DMS 273 (cell line): ENCODE data around the gene DMRT2.

Experiments used
- DNase-seq: peaks from one replicate; lab custom pipeline; 2025; ENCODE audit not compliant: unreplicated experiment; lab: John Stamatoyannopoulos, UW

DMRT2 gene

DNA sequence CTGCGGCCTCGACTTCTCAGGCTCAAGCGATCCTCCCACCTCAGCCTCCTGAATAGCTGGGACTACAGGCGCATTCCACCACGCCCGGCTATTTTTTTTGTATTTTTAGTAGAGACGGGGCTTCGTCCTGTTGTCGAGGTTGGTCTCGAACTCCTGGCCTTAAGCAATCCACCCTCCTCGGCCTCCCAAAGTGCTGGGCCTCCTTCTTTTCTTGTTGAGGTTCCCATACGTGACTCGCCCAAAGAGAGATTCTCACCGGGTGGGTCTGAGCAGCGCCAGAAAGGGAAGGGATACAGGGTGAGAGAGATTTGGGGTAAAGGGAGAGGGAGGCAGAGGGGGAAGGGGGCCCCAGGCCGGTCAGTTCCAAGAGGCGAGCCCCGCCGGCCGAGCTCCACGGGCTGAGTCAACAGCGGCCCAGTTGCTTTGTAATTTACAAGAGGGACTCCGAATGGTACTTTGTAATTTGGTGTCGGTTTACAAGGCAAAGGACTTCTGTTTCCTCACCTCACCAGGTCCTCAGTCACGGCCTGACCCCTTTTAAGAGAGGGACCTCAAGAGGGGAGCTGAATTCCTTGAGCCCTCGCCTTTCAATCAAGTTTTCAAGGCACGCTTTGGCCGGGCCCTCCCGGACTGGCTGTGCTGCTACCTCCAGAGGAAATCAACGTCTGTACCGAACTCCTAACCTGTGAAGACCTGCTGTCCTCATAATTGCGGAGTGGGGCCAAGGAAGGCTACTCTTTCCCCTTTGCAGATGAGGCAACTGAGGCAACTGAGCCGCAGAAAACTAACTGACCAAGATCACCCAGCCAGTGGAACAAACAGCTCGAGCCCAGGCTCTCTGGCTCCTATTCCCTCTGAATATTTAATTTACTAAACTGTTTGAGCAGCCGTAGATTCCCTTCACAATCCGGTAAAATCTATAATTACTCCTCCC, 3.3 kb upstream of the DMRT2 start:
- DNase-seq: no peak

DNA sequence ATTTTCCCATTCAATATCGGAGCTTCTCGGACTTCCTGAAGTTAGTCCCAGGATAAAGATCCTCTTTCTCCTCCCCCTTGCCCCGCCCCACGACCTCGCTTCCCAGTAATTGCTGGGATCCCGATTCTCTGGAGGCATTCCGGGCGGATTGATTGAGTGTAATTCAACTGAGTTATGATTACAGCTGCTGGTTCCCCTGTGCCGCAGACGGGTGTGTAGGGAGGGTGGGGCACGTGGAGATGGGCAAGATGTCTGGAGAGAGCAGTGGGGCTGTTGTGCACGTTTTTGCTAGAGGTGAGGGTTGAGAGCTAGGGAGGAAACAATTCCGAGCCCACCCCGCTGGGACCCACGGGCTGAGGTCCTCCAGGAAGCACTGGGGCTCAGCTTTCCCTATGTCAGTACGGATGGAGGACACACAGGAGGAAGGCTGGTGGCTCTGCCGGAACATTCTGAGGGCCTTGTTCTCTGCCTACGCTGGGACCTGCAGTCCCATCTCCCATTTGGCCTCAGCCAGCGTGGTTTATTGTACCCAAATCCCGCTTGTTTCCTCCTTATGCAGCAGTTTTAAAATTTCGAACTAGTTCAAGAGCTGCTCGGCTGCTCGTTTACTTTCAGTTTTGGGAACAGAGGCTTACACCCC, 2.4 kb upstream of the DMRT2 start:
- no peak for DNase-seq

DNA sequence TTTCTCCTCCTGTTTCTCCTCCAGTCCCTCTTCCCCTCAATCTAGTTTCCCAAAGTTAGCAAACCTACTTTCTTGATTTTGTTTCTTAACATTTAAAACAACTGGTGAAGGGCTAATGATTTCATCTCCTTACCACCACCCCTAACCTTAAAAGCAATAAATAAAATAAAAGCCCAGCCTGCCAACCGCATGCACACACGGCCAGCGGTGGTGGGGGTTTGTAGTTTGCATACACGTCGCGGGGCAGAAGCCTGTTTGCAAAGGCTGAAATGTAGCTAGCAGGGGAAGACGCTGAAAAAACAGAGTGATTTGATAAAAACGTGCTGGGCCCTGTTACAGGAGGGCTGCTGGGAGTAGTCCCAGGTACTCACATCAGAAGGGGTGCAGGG, 1.9 kb upstream of the DMRT2 start:
- no peak for DNase-seq

DNA sequence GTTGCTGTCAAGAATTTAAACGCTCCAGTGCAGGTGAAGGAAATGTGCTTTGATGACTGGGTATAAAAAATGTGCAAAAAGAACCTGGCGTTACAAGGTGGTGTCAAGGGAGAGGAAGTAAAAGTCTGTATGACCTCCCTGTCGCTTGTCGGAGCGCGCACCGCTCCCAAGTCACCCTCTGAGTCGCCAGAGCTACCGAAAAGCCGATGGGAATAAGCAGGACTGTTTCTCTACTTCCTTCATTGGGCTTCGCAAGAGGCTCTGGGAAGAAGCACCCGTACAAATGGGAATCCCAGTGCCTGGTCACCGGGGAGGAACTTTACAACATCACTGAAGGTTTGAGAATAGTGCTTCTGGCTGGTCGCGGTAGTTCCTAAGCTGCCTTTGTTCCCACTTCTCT, 1.3 kb upstream of the DMRT2 start:
- no peak for DNase-seq

DNA sequence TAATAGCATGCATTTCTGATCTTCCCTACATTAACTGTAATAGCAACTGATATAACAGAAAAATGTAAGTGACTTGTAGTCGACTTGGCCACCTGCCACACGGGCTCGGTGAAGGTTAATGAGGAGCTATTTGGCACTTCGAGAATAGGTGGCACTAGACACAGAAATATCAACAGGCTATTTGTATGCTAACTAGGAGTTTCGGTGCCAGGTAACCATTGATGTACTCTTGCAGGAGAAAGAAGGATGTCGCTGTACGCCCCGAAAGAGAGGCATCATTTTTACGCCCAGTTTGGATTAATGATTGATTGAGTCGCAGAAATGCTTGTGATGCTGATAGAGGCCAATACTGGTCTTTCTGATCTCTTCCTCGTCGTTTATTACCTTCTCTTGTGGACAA, 516 bp upstream of the DMRT2 start:
- peak; percentile 9 for DNase-seq

DNA sequence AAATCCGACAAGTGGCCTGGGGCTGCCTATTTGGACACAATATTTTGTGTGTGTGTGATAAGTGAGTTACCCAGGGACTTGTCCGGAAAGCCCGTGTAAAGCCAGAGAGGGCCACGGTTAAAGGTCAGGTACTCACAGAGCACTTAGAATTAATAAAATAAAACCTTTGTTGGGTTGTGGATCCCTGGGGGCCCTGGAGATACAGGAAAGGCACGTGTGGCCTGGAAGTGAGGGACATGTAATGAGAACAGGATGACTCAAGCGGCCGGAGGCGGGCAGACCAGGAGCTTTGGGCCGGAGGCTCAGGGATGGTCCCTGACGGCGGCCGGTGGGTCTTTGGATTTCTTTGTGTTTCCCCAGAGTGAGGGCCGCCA, 1.0 kb downstream of the DMRT2 start:
- DNase-seq: no peak

DNA sequence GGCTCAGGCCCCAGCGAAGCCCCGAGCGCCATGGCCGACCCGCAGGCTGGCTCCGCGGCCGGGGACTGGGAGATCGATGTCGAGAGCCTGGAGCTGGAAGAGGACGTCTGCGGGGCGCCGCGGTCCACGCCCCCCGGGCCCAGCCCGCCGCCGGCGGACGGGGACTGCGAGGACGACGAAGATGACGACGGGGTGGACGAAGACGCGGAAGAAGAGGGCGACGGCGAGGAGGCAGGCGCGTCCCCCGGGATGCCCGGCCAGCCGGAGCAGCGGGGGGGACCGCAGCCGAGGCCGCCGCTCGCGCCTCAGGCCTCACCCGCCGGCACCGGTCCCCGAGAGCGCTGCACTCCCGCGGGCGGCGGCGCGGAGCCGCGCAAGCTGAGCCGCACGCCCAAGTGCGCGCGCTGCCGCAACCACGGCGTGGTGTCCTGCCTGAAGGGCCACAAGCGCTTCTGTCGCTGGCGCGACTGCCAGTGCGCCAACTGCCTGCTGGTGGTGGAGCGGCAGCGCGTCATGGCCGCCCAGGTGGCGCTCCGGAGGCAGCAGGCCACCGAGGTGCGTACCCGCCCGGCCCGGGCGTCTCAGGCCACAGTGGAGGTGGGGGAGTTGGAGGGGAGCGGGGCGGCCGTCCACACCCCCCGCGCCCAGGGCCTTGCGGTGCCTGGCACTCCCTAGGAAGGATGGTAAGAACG, 1.6 kb downstream of the DMRT2 start:
- peak; percentile 51 for DNase-seq

DNA sequence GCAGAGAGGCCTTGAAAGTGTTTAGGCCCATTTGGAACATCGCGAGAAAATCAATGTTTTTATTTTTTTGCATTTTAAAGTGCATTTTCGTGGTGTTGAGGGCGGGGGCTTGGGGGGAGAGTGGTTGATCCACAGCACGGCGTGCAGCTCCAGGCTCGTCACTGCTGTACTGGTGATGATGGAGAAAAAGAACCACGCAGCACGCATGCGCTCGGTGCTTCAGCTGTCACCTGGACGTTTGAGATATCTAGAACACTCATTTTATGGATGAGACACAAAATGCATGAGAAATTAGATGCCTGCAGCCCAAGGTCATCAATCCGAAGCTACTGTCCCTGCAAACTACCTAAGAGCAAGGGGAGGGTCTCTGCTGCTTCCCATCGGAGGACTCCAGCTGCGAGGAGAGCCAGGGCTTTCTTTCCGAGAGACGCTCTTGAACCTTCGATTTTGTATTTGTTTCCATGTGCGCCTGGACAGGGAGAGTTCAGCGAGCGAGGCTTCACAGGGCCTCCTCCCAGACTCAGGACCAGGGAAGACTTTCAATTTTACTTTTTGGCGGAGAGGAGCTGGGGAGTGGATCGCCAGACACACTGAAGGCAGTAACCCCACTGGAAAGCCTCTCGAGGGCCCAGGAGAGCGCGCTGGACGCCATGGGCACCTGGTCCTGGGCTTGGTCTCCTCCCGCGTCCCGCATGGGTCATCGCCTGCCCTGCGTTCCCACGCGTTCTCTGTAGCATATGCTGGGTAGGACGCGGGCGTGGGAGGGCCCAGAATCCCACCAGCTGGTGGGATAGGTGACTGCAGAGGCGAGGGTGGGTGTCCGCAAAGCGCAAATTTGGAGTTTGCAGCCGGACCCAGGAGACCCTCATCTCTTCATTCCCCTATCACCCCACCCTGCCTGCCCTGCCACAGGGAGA, 2.5 kb downstream of the DMRT2 start:
- DNase-seq: no peak

DNA sequence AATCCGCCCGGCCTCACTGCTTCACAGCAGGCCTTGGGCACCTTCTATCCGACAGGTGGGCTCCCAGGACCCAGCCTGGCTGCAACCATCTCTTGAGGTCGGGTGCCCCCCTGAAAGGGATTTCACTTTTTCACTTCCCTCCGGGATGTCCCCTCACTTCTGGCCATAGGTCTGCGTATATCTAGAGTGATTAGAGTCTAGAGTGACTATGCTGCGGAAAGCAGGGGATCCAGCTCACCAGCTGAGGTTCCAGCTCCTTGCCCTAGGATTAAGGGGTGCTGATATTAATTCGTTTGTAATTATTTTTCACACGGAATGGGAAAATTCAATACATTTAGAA, 3.1 kb downstream of the DMRT2 start:
- no peak for DNase-seq

DNA sequence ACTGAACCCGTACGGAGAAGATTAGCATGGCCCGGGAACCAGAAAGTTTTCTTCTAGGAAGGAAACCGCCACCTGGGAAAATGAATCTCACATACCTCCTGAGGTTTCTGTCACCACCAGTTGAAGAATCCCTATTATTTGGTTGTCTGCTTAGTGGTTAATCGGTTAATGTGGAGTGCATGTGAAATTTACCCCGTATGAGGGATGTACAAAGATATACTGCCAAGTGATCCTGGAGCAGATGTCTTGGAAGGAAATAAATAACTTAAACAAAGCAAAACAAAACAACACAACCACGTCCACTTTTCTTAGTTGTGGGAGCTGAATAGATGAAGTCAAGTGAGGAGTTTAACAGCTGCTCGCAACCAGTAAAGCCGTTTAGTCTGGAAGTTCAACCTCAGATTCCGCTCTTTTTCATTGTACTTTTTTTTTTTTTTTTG, 3.8 kb downstream of the DMRT2 start:
- no peak for DNase-seq

DNA sequence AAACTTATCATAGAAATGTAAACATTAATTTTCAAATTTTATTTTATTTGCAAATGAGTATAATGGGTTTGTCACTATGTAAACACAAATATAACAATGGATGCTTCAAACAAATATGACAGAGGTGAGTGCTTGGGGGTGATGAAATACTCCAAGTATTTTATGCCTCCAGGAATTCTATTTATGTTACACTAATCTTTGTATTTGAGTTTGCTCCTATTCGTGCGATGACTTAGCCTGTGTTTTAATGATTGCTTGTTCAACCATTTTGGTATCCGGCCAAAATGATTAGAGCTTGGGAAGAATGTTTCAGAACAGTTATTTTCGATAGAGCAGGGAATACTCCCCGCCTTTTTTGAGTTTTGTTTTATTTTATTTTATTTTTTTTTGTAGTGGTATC, 5.0 kb downstream of the DMRT2 start:
- DNase-seq: no peak

DNA sequence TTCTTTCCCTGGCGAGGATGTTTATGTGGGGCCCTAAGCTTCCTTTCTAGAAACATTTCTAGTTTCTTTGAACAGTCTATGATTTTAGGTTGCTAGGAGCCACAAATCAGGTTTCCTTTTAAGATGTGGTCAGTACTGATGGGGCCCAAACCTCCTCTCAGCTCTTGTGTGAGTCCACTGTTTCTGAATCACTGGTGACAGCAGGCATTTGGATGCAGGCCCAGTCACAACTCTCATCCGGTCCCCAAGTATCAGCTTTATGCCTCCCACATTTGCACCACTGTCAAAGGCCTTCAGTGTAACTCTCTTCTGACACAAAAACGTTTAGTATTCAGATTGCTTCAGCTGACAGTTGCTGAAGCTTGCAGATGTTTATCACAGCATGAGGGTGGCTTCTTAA, 7.8 kb downstream of the DMRT2 start:
- DNase-seq: no peak

DNA sequence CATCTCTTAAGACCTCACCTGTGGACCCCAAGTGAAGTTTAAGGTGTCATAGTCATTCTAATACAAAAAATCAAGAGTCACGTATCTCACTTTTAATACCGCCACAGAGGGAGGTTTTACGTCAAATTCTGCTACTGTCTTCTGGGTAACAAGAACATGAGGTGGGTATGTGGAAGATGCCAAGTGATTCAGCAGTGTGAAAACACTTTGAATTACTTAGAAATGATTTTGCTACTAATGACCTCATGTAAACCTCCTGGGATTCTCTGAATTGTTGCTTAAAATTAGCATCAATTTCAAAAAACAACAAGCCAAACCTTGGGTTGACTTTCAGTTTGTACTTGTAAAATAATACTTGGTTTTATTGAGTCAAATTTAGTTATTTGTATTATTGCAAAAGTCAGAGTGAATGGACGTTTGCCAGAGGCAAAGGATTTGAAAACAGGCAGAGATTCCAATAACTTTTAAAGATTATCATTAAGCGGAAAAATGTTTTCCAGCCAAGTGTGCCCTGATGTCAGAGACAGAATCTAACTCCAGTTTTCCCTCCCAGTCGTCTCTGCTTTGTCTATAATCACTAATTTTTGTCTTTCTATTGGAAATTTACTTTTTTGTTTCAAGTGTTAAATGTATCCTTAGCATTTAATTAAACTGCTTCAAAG, 8.8 kb downstream of the DMRT2 start:
- DNase-seq: no peak

DNA sequence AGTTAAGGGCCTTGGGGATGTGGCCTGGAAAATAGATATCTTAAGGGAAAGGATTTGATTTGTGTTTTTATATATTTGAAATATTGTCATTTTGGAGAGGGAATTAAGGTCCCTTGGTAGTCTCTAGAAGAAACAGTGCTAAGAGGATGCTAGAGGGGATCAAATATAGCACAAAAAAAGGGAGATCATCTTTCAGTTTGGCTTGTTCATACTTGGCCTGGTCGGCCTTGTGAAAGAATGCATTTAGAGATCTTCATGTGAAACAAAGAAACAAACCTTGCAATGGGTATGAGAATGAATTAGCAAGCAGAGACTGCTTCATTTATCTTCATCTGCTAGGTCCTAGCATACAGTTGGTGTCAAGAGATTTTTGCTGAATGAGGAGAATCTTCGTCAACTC, 15.0 kb downstream of the DMRT2 start:
- DNase-seq: no peak

DNA sequence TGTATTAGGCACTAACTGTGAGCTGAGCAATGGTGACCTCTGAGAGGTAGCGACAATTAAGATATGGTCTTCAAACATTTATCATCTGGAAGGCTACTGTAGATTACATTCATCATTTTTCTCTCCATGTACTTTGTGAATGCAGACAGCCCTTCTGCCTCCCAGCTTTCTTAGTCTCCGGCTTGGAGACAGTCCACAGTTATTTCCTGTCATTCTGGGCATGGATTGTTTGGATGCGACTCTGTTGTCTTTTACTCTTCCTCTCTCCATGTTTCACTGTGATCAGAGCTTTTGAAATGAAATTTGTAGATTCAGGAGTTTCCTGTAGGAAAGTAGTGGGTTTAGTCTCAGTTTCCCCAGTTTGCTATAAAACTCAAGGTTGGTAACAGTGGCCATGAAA, 20.5 kb downstream of the DMRT2 start:
- DNase-seq: no peak

DNA sequence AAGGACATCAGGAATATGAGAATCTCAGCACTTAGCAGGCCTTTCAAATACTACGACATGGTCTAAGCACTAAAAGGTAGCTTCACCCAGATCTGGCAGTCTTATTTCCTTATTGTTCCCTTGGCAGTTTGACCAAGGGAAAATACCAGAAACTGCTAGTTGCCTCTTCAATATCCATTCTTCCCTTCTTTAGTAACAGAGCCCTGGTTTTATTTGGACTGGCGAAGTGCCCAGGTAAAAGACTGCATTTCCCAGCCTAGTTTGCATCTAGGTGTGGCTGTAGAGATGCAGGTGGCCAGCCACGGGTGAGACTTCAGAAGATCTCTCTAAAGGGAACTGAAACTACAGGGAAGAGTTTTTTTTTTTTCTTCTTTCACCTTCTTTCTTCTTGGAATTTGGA, 21.6 kb downstream of the DMRT2 start:
- DNase-seq: no peak

DNA sequence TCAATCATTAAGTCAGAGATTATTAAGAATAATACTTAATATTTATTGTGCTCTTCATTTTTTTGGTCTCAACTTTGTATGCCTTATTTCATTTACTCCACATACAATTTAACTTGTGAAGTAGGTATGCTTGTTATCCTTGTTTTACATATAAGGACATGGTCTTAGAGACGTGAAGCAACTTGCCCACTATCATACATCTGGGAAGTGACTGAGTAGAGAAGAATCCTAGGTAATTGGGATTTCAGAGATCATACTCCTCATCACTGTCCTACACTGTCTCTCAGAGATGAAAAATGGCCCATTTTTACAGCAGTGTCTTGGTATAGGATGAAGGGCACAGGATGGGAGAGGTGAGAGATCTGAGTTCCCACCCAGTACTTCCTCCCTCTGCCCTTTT, 23.3 kb downstream of the DMRT2 start:
- DNase-seq: no peak

DNA sequence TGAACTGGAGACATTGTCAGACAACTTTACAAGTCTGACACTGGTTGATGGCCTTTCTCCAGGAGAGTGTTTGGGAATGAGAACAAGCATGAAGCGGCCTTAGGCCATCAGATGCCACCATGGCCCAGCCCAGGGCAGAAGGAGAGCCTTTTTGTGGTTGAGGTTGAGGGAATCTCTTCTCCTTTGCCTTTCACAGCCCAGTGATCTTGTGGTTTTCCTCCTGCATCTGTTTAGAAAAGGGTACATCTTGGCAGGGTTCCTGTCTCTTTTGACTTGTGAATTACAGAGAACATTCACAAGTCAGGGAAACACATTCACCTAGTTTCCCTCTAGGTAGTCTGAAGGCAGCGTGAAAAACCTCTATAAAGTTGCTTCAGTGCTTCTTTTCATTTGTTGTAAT, 27.5 kb downstream of the DMRT2 start:
- no peak for DNase-seq

DNA sequence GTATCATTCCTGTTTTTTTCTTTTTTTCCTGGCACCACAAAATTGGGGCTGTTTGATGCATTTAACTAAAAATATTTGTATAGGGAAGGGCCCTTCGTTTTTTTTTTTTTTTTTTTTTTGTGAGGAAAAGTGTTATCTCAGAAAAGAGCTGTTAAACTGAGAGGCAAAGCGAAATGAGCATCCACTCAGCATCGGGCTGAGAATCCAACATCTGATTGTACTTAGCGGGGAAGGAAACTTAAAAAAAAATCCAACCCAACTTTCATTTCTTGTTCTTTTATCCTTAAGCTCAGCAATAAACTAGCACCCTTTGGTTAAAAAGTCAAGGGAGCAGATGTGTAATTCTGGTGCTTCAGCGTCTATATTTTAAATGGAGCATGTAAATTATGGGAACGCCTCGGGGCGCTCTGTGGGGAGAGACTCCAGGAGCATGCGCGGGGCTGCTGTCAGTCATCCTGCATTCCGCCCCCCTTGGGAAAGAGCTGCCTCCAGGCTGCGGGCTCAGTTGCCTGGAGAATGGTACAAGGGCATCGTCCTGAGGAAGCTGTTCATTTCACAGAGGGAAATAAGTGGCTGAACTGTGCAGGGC, 33.3 kb downstream of the DMRT2 start:
- DNase-seq: peak; percentile 17

DNA sequence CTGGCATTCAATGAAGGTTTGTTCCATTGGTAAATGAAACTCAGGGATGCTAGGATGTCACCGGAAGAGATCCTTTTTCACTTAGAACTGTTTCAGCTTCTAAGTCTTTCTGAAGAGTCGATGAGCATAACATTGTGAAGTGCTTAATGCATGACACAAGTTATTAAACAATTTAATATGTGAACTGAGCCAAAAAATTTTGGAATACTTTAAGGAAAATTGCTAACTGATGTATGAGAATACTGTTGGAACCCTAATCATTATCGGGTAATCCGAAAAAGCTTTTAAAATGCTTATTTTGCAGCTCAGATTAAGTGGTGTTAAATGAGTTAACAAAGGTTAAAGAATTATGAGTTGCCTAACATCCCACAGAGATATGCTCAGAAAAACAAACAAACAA, 34.9 kb downstream of the DMRT2 start:
- no peak for DNase-seq
